MM.1S (cell line): Measurements from ENCODE around the gene S100A13.

Experiments used
- DNase-seq: peaks from one replicate; pipeline ENCODE4 v3.0.0-alpha.2; 2015
- H2AFZ ChIP-seq: fragments of 300-600 bp; sonication (generic); 2 replicates; pipeline ENCODE4 v1.6.0; 2016; ENCODE audit warnings: antibody characterized with exemption, low read length
- H3F3A ChIP-seq: fragments of 300-600 bp; sonication (generic); 2 replicates; pipeline ENCODE4 v1.6.1; 2016; ENCODE audit warnings: mild to moderate bottlenecking, antibody characterized with exemption, low read length, moderate library complexity, mixed read lengths; ENCODE audit not compliant: insufficient read depth
- H3K27ac ChIP-seq: fragments of 300-600 bp; sonication (generic); 2 replicates; pipeline ENCODE4 v1.5.1; 2016; ENCODE audit warnings: mild to moderate bottlenecking, low read length
- H3K27me3 ChIP-seq: fragments of 300-600 bp; sonication (generic); replicated peaks from 2 replicates; pipeline ENCODE4 v1.6.0; 2016; ENCODE audit warnings: low read length; ENCODE audit not compliant: insufficient read depth
- H3K36me3 ChIP-seq: fragments of 300-600 bp; sonication (generic); replicated peaks from 2 replicates; pipeline ENCODE4 v1.6.1; 2016; ENCODE audit warnings: mild to moderate bottlenecking, low read length, mixed read lengths; ENCODE audit not compliant: insufficient read depth
- H3K4me1 ChIP-seq: fragments of 300-600 bp; sonication (generic); 2 replicates; pipeline ENCODE4 v1.6.1; 2016; ENCODE audit warnings: low read length, mixed read lengths
- H3K4me2 ChIP-seq: fragments of 300-600 bp; sonication (generic); 2 replicates; pipeline ENCODE4 v1.6.0; 2016; ENCODE audit warnings: low read depth, low read length
- H3K4me3 ChIP-seq: fragments of 300-600 bp; sonication (generic); 2 replicates; pipeline ENCODE4 v1.5.1; 2016; ENCODE audit warnings: low read length, mixed read lengths
- H3K79me2 ChIP-seq: fragments of 300-600 bp; sonication (generic); 2 replicates; pipeline ENCODE4 v1.6.1; 2016; ENCODE audit warnings: mixed run types, low read length, mixed read lengths
- H3K9ac ChIP-seq: fragments of 300-600 bp; sonication (generic); 2 replicates; pipeline ENCODE4 v1.6.1; 2016; ENCODE audit warnings: low read length, mixed read lengths
- H3K9me2 ChIP-seq: fragments of 300-600 bp; sonication (generic); replicated peaks from 2 replicates; pipeline ENCODE4 v1.6.1; 2016; ENCODE audit warnings: mild to moderate bottlenecking, low read length, mixed read lengths; ENCODE audit not compliant: insufficient read depth
- H3K9me3 ChIP-seq: fragments of 300-600 bp; sonication (generic); replicated peaks from 2 replicates; pipeline ENCODE4 v1.6.1; 2016; ENCODE audit warnings: mild to moderate bottlenecking, low read length, mixed read lengths; ENCODE audit not compliant: insufficient read depth
- H4K20me1 ChIP-seq: fragments of 300-600 bp; sonication (generic); 2 replicates; pipeline ENCODE4 v1.6.1; 2016; ENCODE audit warnings: mild to moderate bottlenecking, low read length, moderate library complexity, mixed read lengths; ENCODE audit not compliant: insufficient read depth
- EZH2 ChIP-seq: fragments of 300-600 bp; sonication (generic); optimal IDR thresholded peaks from 2 replicates; pipeline ENCODE3; 2017; ENCODE audit warnings: low read depth, mild to moderate bottlenecking, antibody characterized with exemption, low read length, mixed read lengths
- EZH2phosphoT487 ChIP-seq: fragments of 300-600 bp; sonication (generic); IDR thresholded peaks from 2 replicates; pipeline ENCODE4 v1.6.1; 2018; ENCODE audit warnings: antibody characterized with exemption, low read length
- TF ChIP-seq, protein P1 (sequence below): fragments of 300-600 bp; sonication (generic); IDR thresholded peaks from 2 replicates; pipeline ENCODE4 v1.5.1; 2016; ENCODE audit warnings: antibody characterized with exemption, low read length, mixed read lengths

Gene S100A13

DNA sequence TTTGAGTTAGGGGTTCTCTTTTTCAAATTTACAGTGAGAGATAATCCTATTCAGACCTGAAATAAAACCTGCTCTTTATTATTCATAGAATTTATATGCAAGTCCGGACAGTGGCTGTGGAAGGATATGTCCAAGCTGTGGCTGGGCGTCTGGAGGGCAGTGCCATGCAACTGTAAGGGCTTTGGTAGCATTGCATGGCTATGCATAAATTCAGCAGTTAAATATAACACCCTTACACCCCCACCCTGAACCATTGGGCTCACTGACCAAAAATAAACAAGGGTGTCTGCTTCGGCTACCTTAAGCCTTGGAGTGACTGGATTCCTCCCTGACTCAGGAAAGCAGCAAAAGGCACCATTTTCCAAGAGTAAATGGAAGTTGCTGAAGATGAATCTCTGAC, 12.0 kb upstream of the S100A13 start:
- no peak for TF ChIP-seq EZH2phosphoT487
- TF ChIP-seq, protein P1, sequence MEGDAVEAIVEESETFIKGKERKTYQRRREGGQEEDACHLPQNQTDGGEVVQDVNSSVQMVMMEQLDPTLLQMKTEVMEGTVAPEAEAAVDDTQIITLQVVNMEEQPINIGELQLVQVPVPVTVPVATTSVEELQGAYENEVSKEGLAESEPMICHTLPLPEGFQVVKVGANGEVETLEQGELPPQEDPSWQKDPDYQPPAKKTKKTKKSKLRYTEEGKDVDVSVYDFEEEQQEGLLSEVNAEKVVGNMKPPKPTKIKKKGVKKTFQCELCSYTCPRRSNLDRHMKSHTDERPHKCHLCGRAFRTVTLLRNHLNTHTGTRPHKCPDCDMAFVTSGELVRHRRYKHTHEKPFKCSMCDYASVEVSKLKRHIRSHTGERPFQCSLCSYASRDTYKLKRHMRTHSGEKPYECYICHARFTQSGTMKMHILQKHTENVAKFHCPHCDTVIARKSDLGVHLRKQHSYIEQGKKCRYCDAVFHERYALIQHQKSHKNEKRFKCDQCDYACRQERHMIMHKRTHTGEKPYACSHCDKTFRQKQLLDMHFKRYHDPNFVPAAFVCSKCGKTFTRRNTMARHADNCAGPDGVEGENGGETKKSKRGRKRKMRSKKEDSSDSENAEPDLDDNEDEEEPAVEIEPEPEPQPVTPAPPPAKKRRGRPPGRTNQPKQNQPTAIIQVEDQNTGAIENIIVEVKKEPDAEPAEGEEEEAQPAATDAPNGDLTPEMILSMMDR, result no peak
- no peak for TF ChIP-seq EZH2

DNA sequence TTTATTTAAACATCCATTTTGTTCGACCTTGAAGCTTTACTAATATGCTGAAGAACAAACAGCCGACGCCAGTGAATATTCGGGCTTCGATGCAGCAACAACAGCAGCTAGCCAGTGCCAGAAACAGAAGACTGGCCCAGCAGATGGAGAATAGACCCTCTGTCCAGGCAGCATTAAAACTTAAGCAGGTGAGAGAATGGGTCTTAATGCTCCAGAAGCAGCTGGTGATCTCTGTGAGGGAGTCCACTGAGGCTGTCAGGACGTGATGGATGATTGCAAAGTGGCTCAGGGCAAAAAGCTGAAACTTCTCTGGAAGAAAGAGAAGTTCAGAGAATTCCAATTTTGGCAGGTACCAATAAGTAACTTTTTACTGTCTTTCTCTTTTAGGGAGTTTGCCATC, 11.0 kb upstream of the S100A13 start:
- Histone ChIP-seq H3K36me3 (peaks cover 60% of the 10 kb centered on the region), H3K9me2 (no peaks in the 10 kb centered on the region), H3K27ac (no peak overlapping the region), H3K9me3 (no peaks in the 10 kb centered on the region), H3K4me3 (no peak overlapping the region), H4K20me1 (no peaks in the 10 kb centered on the region), H3F3A (peaks cover 5% of the 10 kb centered on the region), H3K4me2 (no peak overlapping the region), H3K9ac (no peak overlapping the region), H3K4me1 (peaks cover 4% of the 10 kb centered on the region; the same call in 1 of the 2 replicates), H3K79me2 (peaks cover 93% of the 10 kb centered on the region), H3K27me3 (no peaks in the 10 kb centered on the region), H2AFZ (no peak overlapping the region)
- TF ChIP-seq EZH2, result no peak
- DNase-seq, result no peak

More for the DNA sequence above, 12.0 kb upstream of the S100A13 start:
- no peak overlapping the region for H3K9ac ChIP-seq
- H3K27ac ChIP-seq, result no peak overlapping the region
- H3F3A ChIP-seq, result peaks cover under 1% of the 10 kb centered on the region
- H3K79me2 ChIP-seq, result peaks cover 99% of the 10 kb centered on the region
- no peak for DNase-seq
- no peaks in the 10 kb centered on the region for H3K9me3 ChIP-seq
- no peaks in the 10 kb centered on the region for H4K20me1 ChIP-seq
- H3K9me2 ChIP-seq, result no peaks in the 10 kb centered on the region
- H3K4me2 ChIP-seq, result no peak overlapping the region
- H2AFZ ChIP-seq, result no peak overlapping the region
- H3K4me1 ChIP-seq, result no peaks in the 10 kb centered on the region
- no peaks in the 10 kb centered on the region for H3K27me3 ChIP-seq
- H3K36me3 ChIP-seq, result peaks cover 63% of the 10 kb centered on the region
- H3K4me3 ChIP-seq, result no peak overlapping the region

DNA sequence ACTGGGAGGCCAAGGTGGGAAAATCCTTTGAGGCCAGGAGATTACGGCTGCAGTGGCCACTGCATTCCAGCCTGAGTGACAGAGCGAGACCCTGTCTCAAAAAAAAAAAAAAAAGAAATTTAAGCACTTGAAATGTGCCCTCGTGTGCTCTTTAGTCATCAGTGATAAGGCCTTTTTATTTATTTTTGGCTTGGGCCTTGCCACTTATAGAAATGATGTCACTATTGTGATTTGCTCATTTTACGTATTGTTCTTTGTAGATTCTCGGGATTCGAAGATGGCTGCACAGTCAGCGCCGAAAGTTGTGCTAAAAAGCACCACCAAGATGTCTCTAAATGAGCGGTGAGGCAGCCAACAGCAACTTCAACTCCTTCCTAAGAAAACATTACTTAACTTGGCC, 9.0 kb upstream of the S100A13 start:
- H3K9me3 ChIP-seq, result no peaks in the 10 kb centered on the region
- no peaks in the 10 kb centered on the region for H3K27me3 ChIP-seq
- no peak overlapping the region for H3K4me3 ChIP-seq
- H4K20me1 ChIP-seq, result no peaks in the 10 kb centered on the region
- H3K4me1 ChIP-seq, result peaks cover 4% of the 10 kb centered on the region; the same call in 1 of the 2 replicates
- no peaks in the 10 kb centered on the region for H3K9me2 ChIP-seq
- H3F3A ChIP-seq, result peaks cover 5% of the 10 kb centered on the region
- no peak overlapping the region for H3K27ac ChIP-seq
- peaks cover 42% of the 10 kb centered on the region for H3K36me3 ChIP-seq
- peaks cover 73% of the 10 kb centered on the region for H3K79me2 ChIP-seq
- no peak overlapping the region for H3K4me2 ChIP-seq
- no peak overlapping the region for H2AFZ ChIP-seq
- TF ChIP-seq EZH2phosphoT487, result no peak
- TF ChIP-seq, protein P1, result no peak
- TF ChIP-seq EZH2, result no peak
- DNase-seq, result no peak
- no peak overlapping the region for H3K9ac ChIP-seq

DNA sequence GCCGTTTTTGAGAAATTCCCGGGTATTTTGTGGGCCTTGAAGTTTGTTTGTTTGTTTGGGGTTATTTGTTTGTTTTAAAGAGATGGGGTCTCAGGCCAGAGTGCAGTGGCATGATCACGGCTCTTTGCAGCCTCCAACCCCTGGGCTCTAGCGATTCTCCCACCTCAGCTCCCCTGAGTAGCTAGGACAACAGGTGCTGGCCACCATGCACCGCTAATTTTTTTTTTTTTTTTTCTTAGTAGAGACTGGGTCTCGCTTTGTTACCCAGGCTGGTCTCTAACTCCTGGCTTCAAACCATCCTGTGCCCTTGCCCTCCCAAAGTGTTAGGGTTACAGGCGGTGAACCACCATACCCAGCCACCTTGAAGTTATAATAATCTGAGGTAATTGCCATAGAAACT, 8.6 kb upstream of the S100A13 start:
- H3K4me3 ChIP-seq, result no peak overlapping the region
- peaks cover 5% of the 10 kb centered on the region for H3F3A ChIP-seq
- no peaks in the 10 kb centered on the region for H4K20me1 ChIP-seq
- TF ChIP-seq EZH2 (no peak), EZH2phosphoT487 (no peak)
- TF ChIP-seq, protein P1, result no peak
- H3K36me3 ChIP-seq, result peaks cover 37% of the 10 kb centered on the region
- H3K27me3 ChIP-seq, result no peaks in the 10 kb centered on the region
- DNase-seq, result no peak
- peaks cover 69% of the 10 kb centered on the region for H3K79me2 ChIP-seq
- no peaks in the 10 kb centered on the region for H3K9me3 ChIP-seq
- no peak overlapping the region for H2AFZ ChIP-seq
- H3K27ac ChIP-seq, result no peak overlapping the region
- no peak overlapping the region for H3K4me2 ChIP-seq
- H3K4me1 ChIP-seq, result peaks cover 4% of the 10 kb centered on the region; the same call in 1 of the 2 replicates
- H3K9me2 ChIP-seq, result no peaks in the 10 kb centered on the region
- H3K9ac ChIP-seq, result no peak overlapping the region
